Nephron (organoid): ENCODE measurements around the gene CDKAL1.

Experiments
- H3K27ac Mint-ChIP-seq, 3 experiments: 2 replicates each; pipeline ENCODE4 v1.8.0; 2020; ENCODE audit warnings: mixed read lengths in 3 of 3, mild to moderate bottlenecking in 2 of 3, moderate library complexity in 1 of 3
- H3K27me3 Mint-ChIP-seq: 2 replicates; pipeline ENCODE4 v1.8.0; 2021; ENCODE audit warnings: low read depth, mild to moderate bottlenecking, moderate library complexity, mixed read lengths
- H3K36me3 Mint-ChIP-seq: 2 replicates; pipeline ENCODE4 v1.8.0; 2020; ENCODE audit warnings: low read depth, mixed read lengths
- H3K4me1 Mint-ChIP-seq: 2 replicates; pipeline ENCODE4 v1.8.0; 2020; ENCODE audit warnings: mixed read lengths
- H3K4me3 Mint-ChIP-seq, 3 experiments: 2 replicates each; pipeline ENCODE4 v1.8.0; 2020; ENCODE audit warnings: mild to moderate bottlenecking in 3 of 3, mixed read lengths in 3 of 3, moderate library complexity in 2 of 3
- H3K9me3 Mint-ChIP-seq: 2 replicates; pipeline ENCODE4 v1.8.0; 2020; ENCODE audit warnings: mixed read lengths
- TF ChIP-seq, protein P1 (sequence below), 3 experiments: fragments of 200-600 bp; sonication (generic); IDR thresholded peaks; one replicate each; pipeline ENCODE4 v1.5.0; 2021; ENCODE audit warnings: antibody characterized with exemption in 3 of 3; ENCODE audit not compliant: unreplicated experiment in 3 of 3

CDKAL1 gene

DNA sequence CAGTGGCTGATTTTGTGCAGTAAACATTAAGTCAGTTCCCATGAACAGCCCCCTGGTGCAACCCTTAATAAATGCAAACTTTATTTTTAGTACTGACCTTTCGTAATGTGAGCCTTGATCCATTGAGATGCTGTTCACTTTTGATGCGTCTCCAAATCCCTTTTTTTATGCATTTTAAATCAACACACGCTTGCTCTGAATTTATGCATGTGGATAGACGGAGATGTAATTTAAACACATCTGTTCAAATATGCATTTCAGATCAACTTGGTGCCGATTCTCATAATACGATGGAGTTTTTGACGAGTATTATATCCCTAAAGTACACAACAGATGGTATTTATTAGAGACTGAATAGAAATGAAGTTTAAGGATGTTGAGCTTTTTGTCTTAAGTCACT is 505.7 kb downstream of the CDKAL1 start:
- Mint-ChIP-seq H3K36me3 (no peaks in the 10 kb centered on the region), H3K9me3 (no peaks in the 10 kb centered on the region), H3K27ac (peak overlapping the region in 1 of 3 experiments; percentile 11), H3K4me1 (peaks cover 18% of the 10 kb centered on the region), H3K27me3 (no peaks in the 10 kb centered on the region), H3K4me3 (no peak overlapping the region)
- TF ChIP-seq, protein P1, sequence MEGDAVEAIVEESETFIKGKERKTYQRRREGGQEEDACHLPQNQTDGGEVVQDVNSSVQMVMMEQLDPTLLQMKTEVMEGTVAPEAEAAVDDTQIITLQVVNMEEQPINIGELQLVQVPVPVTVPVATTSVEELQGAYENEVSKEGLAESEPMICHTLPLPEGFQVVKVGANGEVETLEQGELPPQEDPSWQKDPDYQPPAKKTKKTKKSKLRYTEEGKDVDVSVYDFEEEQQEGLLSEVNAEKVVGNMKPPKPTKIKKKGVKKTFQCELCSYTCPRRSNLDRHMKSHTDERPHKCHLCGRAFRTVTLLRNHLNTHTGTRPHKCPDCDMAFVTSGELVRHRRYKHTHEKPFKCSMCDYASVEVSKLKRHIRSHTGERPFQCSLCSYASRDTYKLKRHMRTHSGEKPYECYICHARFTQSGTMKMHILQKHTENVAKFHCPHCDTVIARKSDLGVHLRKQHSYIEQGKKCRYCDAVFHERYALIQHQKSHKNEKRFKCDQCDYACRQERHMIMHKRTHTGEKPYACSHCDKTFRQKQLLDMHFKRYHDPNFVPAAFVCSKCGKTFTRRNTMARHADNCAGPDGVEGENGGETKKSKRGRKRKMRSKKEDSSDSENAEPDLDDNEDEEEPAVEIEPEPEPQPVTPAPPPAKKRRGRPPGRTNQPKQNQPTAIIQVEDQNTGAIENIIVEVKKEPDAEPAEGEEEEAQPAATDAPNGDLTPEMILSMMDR (IDR thresholded peaks at IDR 0.05; ENCODE audit: unreplicated experiment in 3 of 3): no peak

DNA sequence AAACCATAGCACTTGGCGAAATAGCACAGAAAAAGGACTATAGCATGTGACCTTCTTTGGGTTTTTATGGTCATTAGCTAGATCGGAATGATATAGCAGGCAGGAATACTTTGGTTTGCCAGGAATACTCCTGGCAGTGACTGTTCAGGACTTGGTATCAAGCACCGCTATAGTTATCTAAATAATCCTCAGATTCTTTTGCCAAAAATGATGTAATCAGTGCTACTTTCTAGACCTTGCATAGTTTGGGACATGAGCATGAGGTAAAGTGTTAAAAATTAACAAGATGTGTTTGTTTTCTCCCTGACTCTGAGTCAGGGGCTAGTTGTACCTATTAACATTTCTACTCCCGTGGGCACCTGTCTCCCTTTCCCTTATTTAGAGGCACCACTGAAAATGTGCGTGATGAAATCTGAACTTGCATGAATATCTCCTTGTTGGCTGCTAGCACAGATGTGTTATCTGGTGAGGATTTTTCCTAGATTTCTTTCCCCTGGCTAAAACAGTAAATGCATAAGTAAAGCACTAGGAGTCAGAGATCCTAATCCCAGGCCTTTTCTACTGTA is 511.0 kb downstream of the CDKAL1 start:
- H3K9me3 Mint-ChIP-seq: no peaks in the 10 kb centered on the region

DNA sequence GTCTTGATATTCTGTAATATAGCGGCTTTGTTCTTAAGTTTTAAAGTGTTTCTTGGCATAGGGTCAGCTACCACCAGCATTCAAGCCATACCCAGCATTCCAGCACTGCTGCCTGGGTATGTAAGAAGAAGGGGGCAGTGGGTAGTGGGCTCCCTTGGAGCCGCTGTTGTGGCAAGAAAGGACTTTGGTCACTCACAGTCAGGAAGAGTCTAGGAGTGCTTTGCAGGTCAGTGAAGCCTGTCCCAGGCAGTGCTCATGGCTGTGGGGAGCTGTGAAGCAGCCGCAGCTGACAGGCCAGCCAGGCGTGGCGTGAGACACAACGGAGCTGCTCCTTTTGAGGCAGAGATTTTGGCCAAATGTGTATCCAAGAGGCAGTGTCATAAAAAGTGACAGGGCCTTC is 512.0 kb downstream of the CDKAL1 start:
- H3K27me3 Mint-ChIP-seq: peaks cover 3% of the 10 kb centered on the region
- H3K27ac Mint-ChIP-seq: peak overlapping the region; percentile 70 to 93 (median 91)
- H3K4me1 Mint-ChIP-seq: peaks cover 26% of the 10 kb centered on the region
- peak overlapping the region in 2 of 3 experiments; percentile 15 to 20 for H3K4me3 Mint-ChIP-seq
- TF ChIP-seq, protein P1 (IDR thresholded peaks at IDR 0.05; ENCODE audit: unreplicated experiment in 3 of 3): no peak
- H3K9me3 Mint-ChIP-seq: no peaks in the 10 kb centered on the region
- H3K36me3 Mint-ChIP-seq: no peaks in the 10 kb centered on the region

More for the DNA sequence above, 511.0 kb downstream of the CDKAL1 start:
- no peaks in the 10 kb centered on the region for H3K36me3 Mint-ChIP-seq
- TF ChIP-seq, protein P1 (IDR thresholded peaks at IDR 0.05; ENCODE audit: unreplicated experiment in 3 of 3): no peak
- peak overlapping the region; percentile 70 to 93 (median 91) for H3K27ac Mint-ChIP-seq
- H3K4me1 Mint-ChIP-seq: peaks cover 30% of the 10 kb centered on the region
- no peak overlapping the region for H3K4me3 Mint-ChIP-seq
- no peaks in the 10 kb centered on the region for H3K27me3 Mint-ChIP-seq

DNA sequence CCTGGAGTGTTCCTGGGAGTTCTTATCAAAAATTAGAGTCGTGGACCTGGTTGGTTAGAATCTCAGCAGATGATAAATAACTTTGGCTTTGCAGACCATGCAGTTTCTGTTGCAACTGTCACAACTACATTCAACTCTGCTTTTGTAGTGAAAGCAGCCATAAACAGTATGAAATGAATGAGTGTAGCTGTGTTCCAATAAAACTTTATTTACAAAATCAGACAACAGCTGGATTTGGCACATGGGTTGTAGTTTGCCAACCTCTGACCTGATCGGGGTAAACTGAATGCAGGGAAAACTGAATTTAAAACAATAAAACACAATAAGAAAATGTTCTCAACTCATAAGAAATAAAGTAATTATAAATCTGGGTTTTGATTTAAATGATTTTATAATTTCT is 513.8 kb downstream of the CDKAL1 start:
- peak overlapping the region in 1 of 3 experiments; percentile 93 for H3K27ac Mint-ChIP-seq
- no peak overlapping the region for H3K4me3 Mint-ChIP-seq
- no peaks in the 10 kb centered on the region for H3K36me3 Mint-ChIP-seq
- H3K4me1 Mint-ChIP-seq: peaks cover 26% of the 10 kb centered on the region
- H3K9me3 Mint-ChIP-seq: no peaks in the 10 kb centered on the region
- TF ChIP-seq, protein P1 (IDR thresholded peaks at IDR 0.05; ENCODE audit: unreplicated experiment in 3 of 3): no peak
- peaks cover 3% of the 10 kb centered on the region for H3K27me3 Mint-ChIP-seq

DNA sequence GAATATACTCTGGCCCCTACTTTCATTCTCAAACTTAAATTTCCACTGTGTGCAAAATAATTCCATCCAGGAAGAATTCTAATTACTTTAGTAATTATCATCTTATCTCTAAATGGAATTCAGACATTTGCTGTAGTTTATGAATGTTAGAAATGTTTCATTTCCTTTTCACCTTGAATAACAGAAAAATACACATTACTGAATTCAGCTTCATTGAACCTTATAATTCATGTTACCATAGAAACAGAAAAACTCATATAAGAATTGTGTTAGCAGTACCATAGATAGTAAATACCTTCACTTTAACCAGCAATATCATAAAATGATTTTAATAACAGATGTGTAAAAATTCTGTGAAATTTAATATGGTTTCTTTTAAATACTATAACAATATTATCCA is 514.9 kb downstream of the CDKAL1 start:
- Mint-ChIP-seq H3K27ac (no peak overlapping the region), H3K4me1 (peaks cover 26% of the 10 kb centered on the region), H3K36me3 (no peaks in the 10 kb centered on the region), H3K27me3 (peaks cover 3% of the 10 kb centered on the region), H3K4me3 (no peak overlapping the region), H3K9me3 (no peaks in the 10 kb centered on the region)
- TF ChIP-seq, protein P1 (IDR thresholded peaks at IDR 0.05; ENCODE audit: unreplicated experiment in 3 of 3): no peak

DNA sequence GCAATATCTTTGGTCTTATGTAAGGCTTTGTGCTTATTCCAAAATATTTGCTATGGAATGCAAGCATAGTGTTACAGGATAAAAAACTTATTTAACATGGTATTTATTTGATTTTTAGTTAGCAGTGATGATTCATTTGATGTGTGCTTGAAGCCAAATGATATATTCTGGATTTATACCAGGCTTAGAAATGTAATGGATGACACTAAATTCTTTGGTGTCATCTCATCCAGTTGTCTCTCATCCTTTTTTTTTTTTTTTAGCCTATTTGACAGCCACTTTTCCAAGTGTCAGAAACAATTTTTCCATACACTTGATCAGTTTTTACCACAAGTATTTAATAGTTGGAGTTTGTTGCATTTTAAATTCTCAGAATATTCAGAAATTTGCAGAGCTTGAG is 515.3 kb downstream of the CDKAL1 start:
- Mint-ChIP-seq H3K36me3 (no peaks in the 10 kb centered on the region), H3K4me3 (no peak overlapping the region), H3K9me3 (no peaks in the 10 kb centered on the region), H3K27me3 (peaks cover 3% of the 10 kb centered on the region), H3K27ac (no peak overlapping the region), H3K4me1 (peaks cover 26% of the 10 kb centered on the region)
- TF ChIP-seq, protein P1 (IDR thresholded peaks at IDR 0.05; ENCODE audit: unreplicated experiment in 3 of 3): no peak
